ENCODE data around the gene LSM8. TPM values are rescaled to one million over a fixed set of nuclear protein-coding genes. Genes with fewer than 3 reads are reported as not detected.

The LSM8 gene
- total RNA-seq, 2 donors from 2014 or later, result 47.9 to 61.4 TPM

DNA sequence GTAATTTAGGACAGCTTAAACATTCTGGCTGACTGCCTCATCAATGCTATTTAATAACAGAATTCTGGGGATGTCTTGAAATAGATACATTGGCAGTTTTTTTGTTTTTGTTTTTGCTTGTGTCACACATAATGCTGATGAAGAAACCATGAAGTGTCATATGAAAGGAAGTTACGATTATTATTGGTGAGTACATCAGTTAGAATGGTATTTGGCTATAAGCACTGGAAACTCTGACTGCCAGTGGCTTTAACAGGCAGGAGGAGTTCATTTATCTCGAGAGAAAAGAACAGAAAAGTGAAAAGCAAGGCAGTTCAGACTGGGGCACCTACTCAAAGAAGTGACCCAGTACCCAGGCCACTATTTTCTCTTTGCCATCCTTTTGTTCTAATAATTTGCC is 18.1 kb downstream of the LSM8 start:
- H3K27me3 ChIP-seq (ENCODE audit: control insufficient read depth, insufficient read depth, low read length, poor library complexity, severe bottlenecking), result no peaks in the 10 kb centered on the region
- Mint-ChIP-seq H3K4me3 (no peak overlapping the region), H3K4me1 (no peaks in the 10 kb centered on the region), H3K36me3 (ENCODE audit: low read depth) (no peaks in the 10 kb centered on the region), H3K27ac (no peak overlapping the region), H3K27me3 (ENCODE audit: insufficient read depth) (no peaks in the 10 kb centered on the region), H3K9me3 (no peaks in the 10 kb centered on the region)
- H3K4me1 ChIP-seq (ENCODE audit: control insufficient read depth, insufficient read depth, low read length), result no peaks in the 10 kb centered on the region
- H3K9me3 ChIP-seq (ENCODE audit: control insufficient read depth, low read length), result no peaks in the 10 kb centered on the region
- H3K9ac ChIP-seq (ENCODE audit: extremely low read depth, low read length, poor library complexity, severe bottlenecking), result no peak overlapping the region
- no peak for DNase-seq
- H3K4me3 ChIP-seq (ENCODE audit: low read length), result no peak overlapping the region
- no peak overlapping the region for H3K27ac ChIP-seq (ENCODE audit: low read depth, low read length)
- 80 to 84% methylated on average over 2 of the region's 2 CpGs for WGBS, 2 experiments (ENCODE audit: insufficient coverage in 1 of 2, insufficient read length in 1 of 2)
- TF ChIP-seq, protein P1, sequence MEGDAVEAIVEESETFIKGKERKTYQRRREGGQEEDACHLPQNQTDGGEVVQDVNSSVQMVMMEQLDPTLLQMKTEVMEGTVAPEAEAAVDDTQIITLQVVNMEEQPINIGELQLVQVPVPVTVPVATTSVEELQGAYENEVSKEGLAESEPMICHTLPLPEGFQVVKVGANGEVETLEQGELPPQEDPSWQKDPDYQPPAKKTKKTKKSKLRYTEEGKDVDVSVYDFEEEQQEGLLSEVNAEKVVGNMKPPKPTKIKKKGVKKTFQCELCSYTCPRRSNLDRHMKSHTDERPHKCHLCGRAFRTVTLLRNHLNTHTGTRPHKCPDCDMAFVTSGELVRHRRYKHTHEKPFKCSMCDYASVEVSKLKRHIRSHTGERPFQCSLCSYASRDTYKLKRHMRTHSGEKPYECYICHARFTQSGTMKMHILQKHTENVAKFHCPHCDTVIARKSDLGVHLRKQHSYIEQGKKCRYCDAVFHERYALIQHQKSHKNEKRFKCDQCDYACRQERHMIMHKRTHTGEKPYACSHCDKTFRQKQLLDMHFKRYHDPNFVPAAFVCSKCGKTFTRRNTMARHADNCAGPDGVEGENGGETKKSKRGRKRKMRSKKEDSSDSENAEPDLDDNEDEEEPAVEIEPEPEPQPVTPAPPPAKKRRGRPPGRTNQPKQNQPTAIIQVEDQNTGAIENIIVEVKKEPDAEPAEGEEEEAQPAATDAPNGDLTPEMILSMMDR (conservative IDR thresholded peaks at IDR 0.05), result no peak
- H3K36me3 ChIP-seq (ENCODE audit: control insufficient read depth, insufficient read depth, low read length), result no peaks in the 10 kb centered on the region

DNA sequence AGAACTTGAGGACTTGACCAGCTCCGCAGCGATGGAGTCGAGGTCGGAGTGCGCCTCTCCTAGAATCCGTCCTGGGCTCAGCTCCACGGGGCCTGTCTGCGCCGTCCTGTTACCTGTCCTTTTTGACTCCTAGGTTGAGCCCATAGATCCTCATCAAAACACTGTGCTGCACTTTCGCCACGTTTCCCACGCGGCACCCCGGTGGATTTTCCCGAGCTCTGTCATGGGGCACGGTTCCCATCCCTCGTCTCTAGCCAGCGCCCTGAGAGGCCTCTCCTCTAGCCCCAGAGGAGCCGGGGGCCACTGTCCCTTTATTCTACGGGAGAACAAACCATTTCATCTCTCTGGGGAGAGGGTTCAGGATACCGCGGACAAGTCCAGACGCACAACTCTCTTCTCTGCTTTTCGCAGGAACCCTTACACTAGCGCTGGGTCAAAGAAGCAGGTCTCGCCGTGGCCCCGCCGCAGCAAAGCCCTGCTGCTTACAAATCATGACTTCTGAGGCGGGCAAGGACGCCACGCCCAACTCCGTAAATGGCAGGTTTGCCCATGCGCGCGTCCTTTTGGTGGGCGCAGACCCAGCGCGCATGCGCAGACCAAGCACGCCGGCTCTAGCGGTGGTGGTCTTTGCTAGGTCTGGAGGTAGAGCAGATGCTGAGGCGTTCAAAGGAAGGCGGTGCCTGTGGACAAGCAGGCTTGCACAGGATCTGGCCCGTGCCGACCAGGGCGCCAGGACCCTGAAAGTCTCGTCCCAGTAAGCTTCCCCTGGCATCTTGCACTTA is 30.3 kb downstream of the LSM8 start:
- Mint-ChIP-seq H3K27me3 (ENCODE audit: insufficient read depth) (peaks cover 3% of the 10 kb centered on the region), H3K27ac (no peak overlapping the region), H3K9me3 (peaks cover 7% of the 10 kb centered on the region), H3K4me1 (peaks cover 3% of the 10 kb centered on the region), H3K4me3 (no peak overlapping the region), H3K36me3 (ENCODE audit: low read depth) (no peaks in the 10 kb centered on the region)
- Histone ChIP-seq H3K9ac (ENCODE audit: extremely low read depth, low read length, poor library complexity, severe bottlenecking) (no peak overlapping the region), H3K4me1 (ENCODE audit: control insufficient read depth, insufficient read depth, low read length) (no peaks in the 10 kb centered on the region), H3K36me3 (ENCODE audit: control insufficient read depth, insufficient read depth, low read length) (no peaks in the 10 kb centered on the region), H3K4me3 (ENCODE audit: low read length) (no peak overlapping the region), H3K27me3 (ENCODE audit: control insufficient read depth, insufficient read depth, low read length, poor library complexity, severe bottlenecking) (no peaks in the 10 kb centered on the region), H3K9me3 (ENCODE audit: control insufficient read depth, low read length) (peaks cover 7% of the 10 kb centered on the region), H3K27ac (ENCODE audit: low read depth, low read length) (no peak overlapping the region)
- TF ChIP-seq, protein P1 (conservative IDR thresholded peaks at IDR 0.05), result no peak
- no peak for DNase-seq
- 91 to 94% methylated on average over 25 to 49 of the region's 49 CpGs for WGBS, 2 experiments (ENCODE audit: insufficient coverage in 1 of 2, insufficient read length in 1 of 2)

DNA sequence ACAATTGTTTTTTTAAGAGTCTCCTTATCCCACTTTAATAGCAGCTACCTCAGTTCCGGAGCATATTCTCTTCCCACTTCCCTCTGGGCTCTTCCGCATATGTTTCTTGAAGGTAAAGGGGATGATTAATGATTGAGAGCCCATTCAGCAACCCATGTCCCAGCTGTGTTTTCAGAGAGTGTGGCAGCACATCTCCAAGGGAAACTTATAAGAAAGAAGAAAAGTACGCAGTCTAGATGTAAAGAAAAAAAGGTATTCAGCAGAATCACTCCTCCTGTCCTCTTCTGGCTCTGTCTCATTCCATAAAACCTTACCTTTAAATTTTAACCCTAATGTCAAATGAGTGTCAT is 30.8 kb downstream of the LSM8 start:
- TF ChIP-seq, protein P1 (conservative IDR thresholded peaks at IDR 0.05), result no peak
- H3K4me3 Mint-ChIP-seq, result no peak overlapping the region
- peaks cover 3% of the 10 kb centered on the region for H3K4me1 Mint-ChIP-seq
- Histone ChIP-seq H3K4me1 (ENCODE audit: control insufficient read depth, insufficient read depth, low read length) (no peaks in the 10 kb centered on the region), H3K4me3 (ENCODE audit: low read length) (no peak overlapping the region), H3K36me3 (ENCODE audit: control insufficient read depth, insufficient read depth, low read length) (no peaks in the 10 kb centered on the region), H3K9me3 (ENCODE audit: control insufficient read depth, low read length) (peaks cover 7% of the 10 kb centered on the region), H3K9ac (ENCODE audit: extremely low read depth, low read length, poor library complexity, severe bottlenecking) (no peak overlapping the region), H3K27ac (ENCODE audit: low read depth, low read length) (no peak overlapping the region), H3K27me3 (ENCODE audit: control insufficient read depth, insufficient read depth, low read length, poor library complexity, severe bottlenecking) (no peaks in the 10 kb centered on the region)
- H3K9me3 Mint-ChIP-seq, result peaks cover 7% of the 10 kb centered on the region
- no peak for DNase-seq
- WGBS, 2 experiments (ENCODE audit: insufficient coverage in 1 of 2, insufficient read length in 1 of 2), result 95% methylated on average over 3 of the region's 3 CpGs; no CpG with 5 or more reads in 1 of the 2 experiments
- no peaks in the 10 kb centered on the region for H3K36me3 Mint-ChIP-seq (ENCODE audit: low read depth)
- no peak overlapping the region for H3K27ac Mint-ChIP-seq
- peaks cover 3% of the 10 kb centered on the region for H3K27me3 Mint-ChIP-seq (ENCODE audit: insufficient read depth)
